ENCODE results near the gene TMEM62.

DNA sequence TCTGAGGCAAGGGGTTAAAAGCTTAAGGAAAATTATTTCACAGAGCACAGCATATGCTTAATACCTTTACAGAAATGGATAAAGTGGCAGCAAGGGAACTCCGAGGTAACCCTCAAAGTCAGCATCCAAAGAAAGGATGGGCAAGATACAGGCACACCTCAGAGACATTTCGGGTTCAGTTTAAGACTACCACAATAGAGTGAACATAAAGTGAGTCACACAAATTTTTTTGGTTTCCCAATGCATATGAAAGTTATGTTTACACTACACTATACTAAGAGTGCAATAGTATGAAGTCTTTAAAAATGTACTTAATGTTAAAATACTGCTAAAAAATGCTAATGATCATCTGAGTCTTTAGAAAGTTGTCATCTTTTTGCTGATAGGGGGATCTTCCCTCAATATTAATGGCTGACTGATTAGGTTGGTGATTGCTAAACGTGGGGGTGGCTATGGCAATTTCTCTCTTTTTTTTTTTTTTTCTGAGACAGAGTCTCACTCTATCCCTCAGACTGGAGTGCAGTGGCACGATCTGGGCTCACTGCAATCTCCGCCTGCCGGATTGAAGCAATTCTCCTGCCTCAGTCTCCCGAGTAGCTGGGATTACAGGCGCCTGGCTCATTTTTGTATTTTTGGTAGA is 37.6 kb upstream of the TMEM62 start:
- TF ChIP-seq, protein P1, sequence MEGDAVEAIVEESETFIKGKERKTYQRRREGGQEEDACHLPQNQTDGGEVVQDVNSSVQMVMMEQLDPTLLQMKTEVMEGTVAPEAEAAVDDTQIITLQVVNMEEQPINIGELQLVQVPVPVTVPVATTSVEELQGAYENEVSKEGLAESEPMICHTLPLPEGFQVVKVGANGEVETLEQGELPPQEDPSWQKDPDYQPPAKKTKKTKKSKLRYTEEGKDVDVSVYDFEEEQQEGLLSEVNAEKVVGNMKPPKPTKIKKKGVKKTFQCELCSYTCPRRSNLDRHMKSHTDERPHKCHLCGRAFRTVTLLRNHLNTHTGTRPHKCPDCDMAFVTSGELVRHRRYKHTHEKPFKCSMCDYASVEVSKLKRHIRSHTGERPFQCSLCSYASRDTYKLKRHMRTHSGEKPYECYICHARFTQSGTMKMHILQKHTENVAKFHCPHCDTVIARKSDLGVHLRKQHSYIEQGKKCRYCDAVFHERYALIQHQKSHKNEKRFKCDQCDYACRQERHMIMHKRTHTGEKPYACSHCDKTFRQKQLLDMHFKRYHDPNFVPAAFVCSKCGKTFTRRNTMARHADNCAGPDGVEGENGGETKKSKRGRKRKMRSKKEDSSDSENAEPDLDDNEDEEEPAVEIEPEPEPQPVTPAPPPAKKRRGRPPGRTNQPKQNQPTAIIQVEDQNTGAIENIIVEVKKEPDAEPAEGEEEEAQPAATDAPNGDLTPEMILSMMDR (conservative IDR thresholded peaks at IDR 0.05; ENCODE audit: low read length): no peak
- no peak for TF ChIP-seq EZH2phosphoT487 (IDR thresholded peaks at IDR 0.05; ENCODE audit: borderline replicate concordance, low read depth, low read length)
